CD4-positive, alpha-beta T cell treated with Interleukin-21 for 1 hour (primary cell): ENCODE data around the gene MVP.

Experiments
- DNase-seq: peaks from one replicate; pipeline ENCODE4 v3.0.0-alpha.2; 2020

Gene MVP

DNA sequence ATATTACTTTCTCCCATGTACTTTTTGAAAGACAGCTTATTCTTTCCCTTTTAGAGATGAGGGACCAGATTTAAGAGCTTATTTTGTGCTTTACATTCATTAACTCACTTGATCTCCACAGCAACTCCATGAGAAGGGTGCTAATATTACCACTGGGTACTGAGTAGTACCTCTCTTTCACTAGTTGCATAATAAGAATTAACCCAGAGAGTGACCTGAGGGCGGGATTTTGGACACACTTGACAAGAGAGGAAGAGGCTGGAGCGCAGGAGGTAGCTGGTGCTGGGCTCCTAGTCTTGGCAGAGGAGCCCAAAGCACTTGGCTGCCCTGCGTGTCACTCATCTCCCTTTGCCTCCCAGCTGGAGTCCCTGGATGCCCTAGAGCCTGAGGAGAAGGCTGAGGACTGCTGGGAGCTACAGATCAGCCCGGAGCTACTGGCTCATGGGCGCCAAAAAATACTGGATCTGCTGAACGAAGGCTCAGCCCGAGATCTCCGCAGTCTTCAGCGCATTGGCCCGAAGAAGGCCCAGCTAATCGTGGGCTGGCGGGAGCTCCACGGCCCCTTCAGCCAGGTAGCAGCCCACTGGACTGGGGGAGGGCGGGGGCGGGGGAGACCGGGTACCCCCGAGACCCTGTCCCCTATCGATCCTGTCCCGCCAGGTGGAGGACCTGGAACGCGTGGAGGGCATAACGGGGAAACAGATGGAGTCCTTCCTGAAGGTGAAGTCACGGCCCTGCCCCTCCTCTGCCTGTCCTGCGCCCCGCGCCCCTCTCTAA, 15.6 kb upstream of the MVP start:
- DNase-seq: no peak

GRCh38 chr16:29805232-29806098, 14.8 kb upstream of the MVP start:
- peak; percentile 99 for DNase-seq

DNA sequence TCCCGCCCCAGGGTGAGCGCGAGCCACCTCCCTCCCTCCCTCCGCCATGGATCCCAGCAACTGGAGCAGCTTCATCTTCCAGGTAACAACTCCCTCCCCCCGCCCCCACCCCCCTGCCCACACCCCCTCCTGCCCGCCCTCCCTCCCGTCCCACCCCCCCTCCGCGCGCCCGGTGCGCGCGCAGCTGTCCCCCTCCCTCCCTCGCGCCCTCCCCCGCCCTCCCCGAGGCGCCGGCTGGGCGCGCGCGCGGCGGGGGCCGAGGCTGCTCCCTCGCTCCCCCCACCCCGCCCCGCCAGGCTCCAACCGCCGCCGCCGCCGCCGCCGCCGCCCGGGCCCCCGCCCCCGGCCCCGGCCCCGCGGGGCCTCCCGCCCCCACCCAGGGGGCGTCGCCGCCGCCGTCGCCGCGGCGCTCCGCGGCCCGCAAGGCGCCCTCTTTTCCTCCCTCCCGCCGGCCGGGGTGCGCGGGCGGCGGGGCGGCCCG, 14.1 kb upstream of the MVP start, which contains the start of gene MAZ:
TSS of gene MAZ (plus strand) at position 431 of the 481 bp plus-strand sequence. CDS start 173 bp downstream, outside the sequence.
- no peak for DNase-seq

DNA sequence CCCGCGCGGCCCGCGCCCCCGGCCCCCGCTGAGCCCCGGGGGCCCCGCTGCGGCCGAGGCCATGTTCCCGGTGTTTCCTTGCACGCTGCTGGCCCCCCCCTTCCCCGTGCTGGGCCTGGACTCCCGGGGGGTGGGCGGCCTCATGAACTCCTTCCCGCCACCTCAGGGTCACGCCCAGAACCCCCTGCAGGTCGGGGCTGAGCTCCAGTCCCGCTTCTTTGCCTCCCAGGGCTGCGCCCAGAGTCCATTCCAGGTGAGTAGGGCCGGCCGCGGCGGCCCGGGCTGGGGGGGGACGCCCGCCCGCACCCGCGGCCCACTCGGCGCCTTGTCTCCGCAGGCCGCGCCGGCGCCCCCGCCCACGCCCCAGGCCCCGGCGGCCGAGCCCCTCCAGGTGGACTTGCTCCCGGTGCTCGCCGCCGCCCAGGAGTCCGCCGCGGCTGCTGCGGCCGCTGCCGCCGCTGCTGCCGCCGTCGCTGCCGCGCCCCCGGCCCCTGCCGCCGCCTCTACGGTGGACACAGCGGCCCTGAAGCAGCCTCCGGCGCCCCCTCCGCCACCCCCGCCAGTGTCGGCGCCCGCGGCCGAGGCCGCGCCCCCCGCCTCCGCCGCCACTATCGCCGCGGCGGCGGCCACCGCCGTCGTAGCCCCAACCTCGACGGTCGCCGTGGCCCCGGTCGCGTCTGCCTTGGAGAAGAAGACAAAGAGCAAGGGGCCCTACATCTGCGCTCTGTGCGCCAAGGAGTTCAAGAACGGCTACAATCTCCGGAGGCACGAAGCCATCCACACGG, 13.4 kb upstream of the MVP start:
- peak; percentile 46 for DNase-seq

- peak; percentile 90 for DNase-seq
Observed at GRCh38 chr16:29807426-29808218, 12.6 kb upstream of the MVP start.

GRCh38 chr16:29808219-29808900, 11.9 kb upstream of the MVP start:
- peak; percentile 57 for DNase-seq

DNA sequence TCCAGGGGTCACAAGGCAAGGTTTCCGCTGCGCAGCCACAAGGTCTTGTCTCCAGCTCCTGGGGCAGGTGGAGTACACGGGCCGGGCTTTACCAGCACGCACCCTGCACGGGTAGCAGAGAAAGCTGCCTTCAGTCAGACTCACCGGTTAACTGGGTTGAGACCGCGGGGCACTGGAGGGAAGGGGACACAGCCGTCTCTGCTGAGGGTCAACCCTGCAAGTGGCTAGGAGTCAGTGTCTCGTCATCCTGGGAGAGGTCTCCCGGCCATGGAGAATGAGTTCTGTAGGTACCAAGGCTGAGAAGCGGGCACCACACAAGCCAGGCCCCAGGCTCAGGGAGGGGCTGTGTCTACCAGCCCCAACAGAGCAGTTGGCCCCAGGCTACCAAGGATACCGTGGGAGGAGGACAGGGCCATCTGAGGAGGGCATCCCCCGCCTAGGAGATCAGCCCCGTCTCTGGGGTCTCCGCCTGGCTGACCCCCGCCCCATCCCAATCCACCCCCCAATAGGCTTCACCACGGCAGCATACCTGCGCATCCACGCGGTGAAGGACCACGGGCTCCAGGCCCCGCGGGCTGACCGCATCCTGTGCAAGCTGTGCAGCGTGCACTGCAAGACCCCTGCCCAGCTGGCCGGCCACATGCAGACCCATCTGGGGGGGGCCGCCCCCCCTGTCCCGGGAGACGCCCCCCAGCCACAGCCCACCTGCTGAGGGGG, 11.1 kb upstream of the MVP start:
- no peak for DNase-seq

- DNase-seq: peak; percentile 62
Observed at GRCh38 chr16:29809850-29810698, 10.2 kb upstream of the MVP start.

DNA sequence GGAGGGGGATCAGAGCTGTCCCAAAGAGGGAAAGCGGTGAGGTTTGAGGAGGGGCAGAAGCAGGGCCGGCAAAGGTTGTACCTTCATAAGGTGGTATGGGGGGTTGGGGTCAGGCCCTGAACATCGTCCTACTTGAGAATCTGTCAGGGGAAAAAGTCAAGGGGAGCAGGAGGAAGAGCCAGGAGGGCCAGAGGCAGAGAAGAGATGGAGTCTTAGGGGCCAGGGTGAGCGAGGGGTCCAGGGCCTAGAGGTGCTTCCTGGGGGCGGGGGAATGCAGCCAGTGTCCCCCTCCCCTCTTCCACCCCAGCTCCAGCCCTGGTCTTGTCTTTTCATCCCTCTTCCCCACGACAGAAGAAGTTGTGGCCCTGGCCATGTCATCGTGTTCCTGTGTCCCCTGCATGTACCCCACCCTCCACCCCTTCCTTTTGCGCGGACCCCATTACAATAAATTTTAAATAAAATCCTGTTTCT, 9.5 kb upstream of the MVP start:
- no peak for DNase-seq

DNA sequence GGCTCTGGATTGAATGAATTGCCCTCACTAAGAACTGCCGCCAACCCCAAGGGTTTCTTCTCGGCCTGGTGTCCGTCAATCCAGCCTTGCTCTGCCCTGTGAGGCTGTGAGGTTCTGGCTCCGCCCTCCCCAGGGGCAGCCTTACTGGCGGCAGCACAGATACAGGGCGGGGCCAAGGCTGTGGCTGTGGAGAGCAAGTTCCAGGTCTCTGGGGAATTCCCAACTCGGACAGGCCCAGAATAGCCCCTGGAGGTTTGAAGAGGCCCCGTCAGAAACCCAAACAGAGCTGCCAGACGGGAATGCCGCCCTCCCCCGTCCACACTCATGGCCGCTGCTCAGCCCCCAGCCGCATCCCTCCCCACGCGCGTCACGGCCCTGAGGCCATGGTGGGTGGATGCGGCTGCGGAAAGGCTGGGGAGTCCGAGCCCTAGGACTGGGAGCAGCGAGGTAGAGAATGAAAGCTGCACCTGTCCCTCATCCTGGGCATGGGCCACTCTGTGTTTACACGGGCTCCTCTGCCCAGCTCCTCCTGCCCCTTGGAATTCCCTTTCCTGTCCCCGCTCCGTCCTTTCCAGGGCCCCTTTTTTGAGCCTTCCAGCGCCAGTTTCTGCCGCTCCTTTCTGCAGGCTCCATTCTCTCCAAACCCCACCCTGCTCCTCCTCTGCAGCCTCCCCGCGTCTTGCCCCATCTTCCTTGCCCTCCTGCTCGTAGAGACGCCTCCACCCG, 8.9 kb upstream of the MVP start:
- DNase-seq: peak; percentile 86

DNA sequence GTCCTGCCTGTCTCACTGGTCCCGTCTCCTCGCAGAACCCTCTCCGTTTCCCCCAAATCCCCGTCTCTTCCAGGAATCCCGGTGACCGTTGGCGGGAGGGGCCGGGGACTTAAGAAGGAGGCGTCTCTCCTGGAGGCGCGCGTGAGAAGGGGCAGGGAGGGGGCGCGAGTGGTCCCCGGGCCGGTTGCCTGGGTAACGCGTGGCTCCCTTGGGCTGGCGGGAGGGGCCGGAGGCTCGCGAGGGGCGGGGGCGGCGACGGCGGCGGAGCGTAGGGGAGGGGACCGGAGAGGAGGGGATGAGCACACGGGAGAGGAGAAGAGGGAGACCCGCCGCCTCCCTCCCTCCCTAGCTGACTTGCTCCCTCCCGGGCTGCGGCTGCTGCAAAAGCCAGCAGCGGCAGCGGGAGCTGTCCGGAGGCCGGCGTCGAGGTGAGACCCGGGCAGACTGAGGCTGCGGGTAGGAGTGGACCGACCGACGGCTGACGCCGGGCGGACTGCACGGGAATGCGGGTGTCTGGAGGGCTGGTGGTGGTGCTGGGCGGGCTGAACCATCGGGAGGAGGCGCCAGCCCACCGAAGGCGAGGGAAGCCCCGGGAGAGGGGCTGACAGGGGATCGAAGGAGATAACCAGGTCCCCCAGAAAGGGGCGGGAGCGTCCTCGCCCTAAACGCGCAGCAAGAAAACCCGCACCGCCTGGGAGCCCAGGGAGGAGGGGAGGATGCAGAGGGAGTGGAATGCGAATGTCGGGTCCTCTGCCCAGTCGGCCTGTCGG, 8.2 kb upstream of the MVP start, which contains the start of gene PRRT2:
TSS of gene PRRT2 (plus strand) at position 298 of the 770 bp plus-strand sequence. CDS start 862 bp downstream, outside the sequence.
- DNase-seq: peak; percentile 66

DNA sequence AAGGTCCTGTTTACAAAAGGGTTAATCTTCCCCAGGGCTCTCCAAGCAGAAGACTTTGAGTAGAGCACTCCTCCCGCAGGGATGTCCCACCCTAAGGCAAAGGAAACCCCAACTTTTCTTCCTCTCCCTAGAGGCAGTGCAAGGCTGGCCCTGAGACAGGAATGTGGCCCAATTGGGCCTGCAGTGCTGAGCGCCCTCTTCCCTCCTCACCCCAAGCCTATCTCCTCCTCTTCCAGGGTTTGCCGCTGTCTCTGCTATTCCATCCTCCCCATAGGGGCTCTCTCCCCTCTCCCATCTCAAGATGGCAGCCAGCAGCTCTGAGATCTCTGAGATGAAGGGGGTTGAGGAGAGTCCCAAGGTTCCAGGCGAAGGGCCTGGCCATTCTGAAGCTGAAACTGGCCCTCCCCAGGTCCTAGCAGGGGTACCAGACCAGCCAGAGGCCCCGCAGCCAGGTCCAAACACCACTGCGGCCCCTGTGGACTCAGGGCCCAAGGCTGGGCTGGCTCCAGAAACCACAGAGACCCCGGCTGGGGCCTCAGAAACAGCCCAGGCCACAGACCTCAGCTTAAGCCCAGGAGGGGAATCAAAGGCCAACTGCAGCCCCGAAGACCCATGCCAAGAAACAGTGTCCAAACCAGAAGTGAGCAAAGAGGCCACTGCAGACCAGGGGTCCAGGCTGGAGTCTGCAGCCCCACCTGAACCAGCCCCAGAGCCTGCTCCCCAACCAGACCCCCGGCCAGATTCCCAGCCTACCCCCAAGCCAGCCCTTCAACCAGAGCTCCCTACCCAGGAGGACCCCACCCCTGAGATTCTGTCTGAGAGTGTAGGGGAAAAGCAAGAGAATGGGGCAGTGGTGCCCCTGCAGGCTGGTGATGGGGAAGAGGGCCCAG, 7.3 kb upstream of the MVP start:
- DNase-seq: no peak

GRCh38 chr16:29813644-29814562, 6.4 kb upstream of the MVP start:
- no peak for DNase-seq

GRCh38 chr16:29814592-29814991, 5.7 kb upstream of the MVP start:
- DNase-seq: no peak

DNA sequence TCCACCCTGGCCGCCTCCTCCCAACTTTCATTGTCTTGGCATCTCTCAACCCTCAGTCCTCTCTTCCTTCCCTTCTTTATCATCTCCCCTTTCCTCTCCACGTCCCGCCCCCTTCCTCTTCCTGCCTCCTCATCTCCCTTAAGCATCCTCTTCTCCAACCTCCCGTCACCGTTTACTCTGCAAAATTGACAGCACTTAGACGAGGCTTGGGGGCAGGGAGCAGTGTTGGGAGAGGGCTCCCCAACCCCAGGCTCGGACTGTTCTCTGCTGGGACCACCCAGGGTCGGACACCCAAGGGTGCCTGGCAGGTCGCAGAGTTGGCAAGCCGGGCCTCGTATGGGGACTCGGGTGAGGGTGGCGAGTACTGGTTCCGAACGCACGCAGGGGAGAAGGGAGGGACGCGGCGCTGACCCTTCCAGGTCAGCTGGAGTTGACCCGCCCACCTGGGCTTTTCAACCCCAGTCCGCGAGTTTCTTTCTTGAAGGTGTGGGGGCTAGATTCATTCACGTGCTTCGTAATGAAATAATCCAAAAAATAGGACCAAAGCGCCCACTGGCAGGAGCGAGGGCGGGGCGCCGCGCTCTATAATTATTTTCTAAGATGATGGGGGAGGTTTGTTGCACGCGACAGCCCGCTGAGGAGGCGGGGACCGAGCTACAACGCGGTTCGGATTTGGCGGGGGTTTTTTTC, 5.1 kb upstream of the MVP start:
- no peak for DNase-seq
